ENCODE data around the gene SCAMP4.
A peak's percentile ranks its signal among the peaks of the same experiment; 100 is the strongest.

The SCAMP4 gene

GRCh38 chr19:1942078-1942933, 37.1 kb downstream of the SCAMP4 start (continued):
- TF ChIP-seq ZNF837 (tag by site-specific recombination; IDR thresholded peaks at IDR 0.05) (no peak), PRDM10 (tag by site-specific recombination; IDR thresholded peaks at IDR 0.05) (0 out of 2 replicates have a peak, but pooled peaks have one; percentile 46), ZNF433 (tag by site-specific recombination; IDR thresholded peaks at IDR 0.05; ENCODE audit: low read depth) (0 out of 2 replicates have a peak, but pooled peaks have one; percentile 2), KLF16 (tag by site-specific recombination; IDR thresholded peaks at IDR 0.05) (peak; percentile 48; the same call in 1 of the 2 replicates), ZNF776 (tag by site-specific recombination; IDR thresholded peaks at IDR 0.05; ENCODE audit: borderline replicate concordance) (no peak)
- TF ChIP-seq, protein P1, sequence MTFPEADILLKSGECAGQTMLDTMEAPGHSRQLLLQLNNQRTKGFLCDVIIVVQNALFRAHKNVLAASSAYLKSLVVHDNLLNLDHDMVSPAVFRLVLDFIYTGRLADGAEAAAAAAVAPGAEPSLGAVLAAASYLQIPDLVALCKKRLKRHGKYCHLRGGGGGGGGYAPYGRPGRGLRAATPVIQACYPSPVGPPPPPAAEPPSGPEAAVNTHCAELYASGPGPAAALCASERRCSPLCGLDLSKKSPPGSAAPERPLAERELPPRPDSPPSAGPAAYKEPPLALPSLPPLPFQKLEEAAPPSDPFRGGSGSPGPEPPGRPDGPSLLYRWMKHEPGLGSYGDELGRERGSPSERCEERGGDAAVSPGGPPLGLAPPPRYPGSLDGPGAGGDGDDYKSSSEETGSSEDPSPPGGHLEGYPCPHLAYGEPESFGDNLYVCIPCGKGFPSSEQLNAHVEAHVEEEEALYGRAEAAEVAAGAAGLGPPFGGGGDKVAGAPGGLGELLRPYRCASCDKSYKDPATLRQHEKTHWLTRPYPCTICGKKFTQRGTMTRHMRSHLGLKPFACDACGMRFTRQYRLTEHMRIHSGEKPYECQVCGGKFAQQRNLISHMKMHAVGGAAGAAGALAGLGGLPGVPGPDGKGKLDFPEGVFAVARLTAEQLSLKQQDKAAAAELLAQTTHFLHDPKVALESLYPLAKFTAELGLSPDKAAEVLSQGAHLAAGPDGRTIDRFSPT (tag by site-specific recombination; IDR thresholded peaks at IDR 0.05), result peak; percentile 67; the same call in 1 of the 2 replicates

GRCh38 chr19:1942934-1943555, 37.8 kb downstream of the SCAMP4 start:
- peak overlapping the region; percentile 91 for H3K4me3 ChIP-seq (ENCODE audit: low read depth, low read length)
- H3K36me3 ChIP-seq (ENCODE audit: control insufficient read depth in 2 of 2, insufficient read depth in 1 of 2, low read length in 2 of 2), result peaks cover 0 to 5% of the 10 kb centered on the region in 2 experiments; a peak in 2 of 3 replicates
- H3K4me1 ChIP-seq (ENCODE audit: control insufficient read depth, insufficient read depth, low read length), result peaks cover 3% of the 10 kb centered on the region
- H3K9me3 ChIP-seq (ENCODE audit: control insufficient read depth, insufficient read depth, low read depth, low read length), result no peaks in the 10 kb centered on the region
- H3K27ac ChIP-seq (ENCODE audit: extremely low read depth, low read depth, low read length), result peak overlapping the region; percentile 90; the same call in 1 of the 2 replicates
- ChIA-PET CTCF (interaction anchor here (0.7 to 1.3 kb wide), 3 partner anchors 14 to 1487 kb away, joined by 3 to 5 read pairs (median 3); no protein-coding TSS in a partner anchor), POLR2A (interaction anchor here (0.6 kb wide), 1 partner anchor 947 kb away, joined by 3 read pairs; no protein-coding TSS in a partner anchor)
- TF ChIP-seq ZNF146 (tag by site-specific recombination; IDR thresholded peaks at IDR 0.05), result no peak
- peak; percentile 96 for TF ChIP-seq GLIS1 (tag by site-specific recombination; IDR thresholded peaks at IDR 0.05)
- TF ChIP-seq ZNF362 (tag by site-specific recombination; IDR thresholded peaks at IDR 0.05), result no peak
- no peak for TF ChIP-seq REPIN1 (tag by site-specific recombination; IDR thresholded peaks at IDR 0.05; ENCODE audit: low read depth)
- peak; percentile 35 for TF ChIP-seq GLIS2 (tag by site-specific recombination; IDR thresholded peaks at IDR 0.05)
- TF ChIP-seq ZNF629 (tag by site-specific recombination; IDR thresholded peaks at IDR 0.05), result no peak
- peak; percentile 57; the same call in 1 of the 2 replicates for TF ChIP-seq ZBTB10 (tag by site-specific recombination; IDR thresholded peaks at IDR 0.05)
- no peak for TF ChIP-seq ZNF660 (tag by site-specific recombination; IDR thresholded peaks at IDR 0.05)
- TF ChIP-seq PRDM4 (tag by site-specific recombination; IDR thresholded peaks at IDR 0.05), result no peak
- TF ChIP-seq ZBTB49 (tag by site-specific recombination; IDR thresholded peaks at IDR 0.05; ENCODE audit: low read depth), result no peak

Data from HEK293 (cell line).